Myocyte (in vitro differentiated cells): ENCODE measurements around the gene SLC35F6. TPM values are rescaled to one million over a fixed set of nuclear protein-coding genes. Genes with fewer than 3 reads are reported as not detected.
A peak's percentile ranks its signal among the peaks of the same experiment; 100 is the strongest.
"Not testable (repeated sequence)": the region's sequence is repeated elsewhere in the genome, so short reads cannot be mapped to it uniquely, and the experiment has no call there.

Experiments used
- DNase-seq: peaks from one replicate; pipeline ENCODE4 v3.0.0-alpha.2; 2012; ENCODE audit warnings: low read depth
- total RNA-seq: library from RNA; depleted of rRNA; stranded (reverse); fragments of >200 nt; gene quantifications from 2 replicates; pipeline ENCODE4 v1.2.3, GENCODE V29; 2014

The SLC35F6 gene
- total RNA-seq, 1 donor from 2014 or later, result 31.3 TPM

- not testable (repeated sequence) for DNase-seq
These were observed 50.1 kb downstream of the SLC35F6 start for GRCh38 chr2:26814072-26814765.

GRCh38 chr2:26816893-26817292 is 52.8 kb downstream of the SLC35F6 start:
- DNase-seq, result no peak

GRCh38 chr2:26818255-26818654 is 54.2 kb downstream of the SLC35F6 start:
- DNase-seq, result no peak

GRCh38 chr2:26818972-26819371 is 54.9 kb downstream of the SLC35F6 start:
- no peak for DNase-seq

GRCh38 chr2:26820932-26821331 is 56.8 kb downstream of the SLC35F6 start:
- DNase-seq, result no peak

GRCh38 chr2:26822877-26823276 is 58.8 kb downstream of the SLC35F6 start:
- peak; percentile 21 for DNase-seq

Other genes starting within 250 kb of the SLC35F6 start
- not detected in 2 replicates for gene CIB4, start 122.9 kb upstream of the SLC35F6 start, total RNA-seq
- gene KCNK3, start 71.6 kb upstream of the SLC35F6 start, total RNA-seq, result 0.62 and 1.1 TPM in 2 replicates
- 1.5 and 2.1 TPM in 2 replicates for gene CENPA, start 21.8 kb downstream of the SLC35F6 start, total RNA-seq
- gene DPYSL5, start 83.8 kb downstream of the SLC35F6 start, total RNA-seq, result 1.5 and 3.8 TPM in 2 replicates
- gene MAPRE3, start 206.4 kb downstream of the SLC35F6 start, total RNA-seq, result 59.8 and 68.3 TPM in 2 replicates